WTC11 (cell line): ENCODE measurements around the gene CLCNKB.

Experiments
- IRF2 ChIP-seq: sonication (generic); formaldehyde crosslinking; IDR thresholded peaks from 2 replicates; pipeline ENCODE4 v1.8.0; 2022; ENCODE audit warnings: low read depth, missing genetic modification reagents, borderline replicate concordance
- NR2C2 ChIP-seq: sonication (generic); formaldehyde crosslinking; IDR thresholded peaks from 2 replicates; pipeline ENCODE4 v1.8.0; 2022; ENCODE audit warnings: mild to moderate bottlenecking, missing genetic modification reagents
- RORB ChIP-seq: fragments of 250-450 bp; sonication (Bioruptor Pico); IDR thresholded peaks from 2 replicates; pipeline ENCODE4 v1.9.0; 2021; ENCODE audit warnings: mild to moderate bottlenecking
- TCF7 ChIP-seq: sonication (generic); formaldehyde crosslinking; IDR thresholded peaks from 2 replicates; pipeline ENCODE4 v1.8.0; 2022; ENCODE audit warnings: mild to moderate bottlenecking, low read depth, missing genetic modification reagents, moderate library complexity
- TEAD4 ChIP-seq: sonication (generic); formaldehyde crosslinking; IDR thresholded peaks from 2 replicates; pipeline ENCODE4 v1.8.0; 2022; ENCODE audit warnings: mild to moderate bottlenecking, missing genetic modification reagents
- TP53 ChIP-seq: sonication (generic); formaldehyde crosslinking; IDR thresholded peaks from 2 replicates; pipeline ENCODE4 v1.8.1; 2023; ENCODE audit warnings: mild to moderate bottlenecking, missing genetic modification reagents
- TF ChIP-seq, protein P1 (sequence below): fragments of 200-600 bp; IDR thresholded peaks from 2 replicates; pipeline ENCODE4 v1.8.0; 2022; ENCODE audit warnings: antibody characterized with exemption
- TF ChIP-seq, protein P2 (sequence below): sonication (generic); formaldehyde crosslinking; IDR thresholded peaks from 2 replicates; pipeline ENCODE4 v1.8.0; 2022; ENCODE audit warnings: mild to moderate bottlenecking, missing genetic modification reagents
- TF ChIP-seq, protein P3 (sequence below): sonication (generic); formaldehyde crosslinking; IDR thresholded peaks from 2 replicates; pipeline ENCODE4 v1.8.0; 2022; ENCODE audit warnings: mild to moderate bottlenecking, missing genetic modification reagents
- TF ChIP-seq, protein P4 (sequence below): sonication (generic); formaldehyde crosslinking; IDR thresholded peaks from 2 replicates; pipeline ENCODE4 v1.8.1; 2023; ENCODE audit warnings: mild to moderate bottlenecking, missing genetic modification reagents, moderate library complexity
- TF ChIP-seq, protein P5 (sequence below): sonication (generic); formaldehyde crosslinking; IDR thresholded peaks from 2 replicates; pipeline ENCODE4 v1.8.1; 2023; ENCODE audit warnings: mild to moderate bottlenecking, moderate library complexity, missing genetic modification reagents

DNA sequence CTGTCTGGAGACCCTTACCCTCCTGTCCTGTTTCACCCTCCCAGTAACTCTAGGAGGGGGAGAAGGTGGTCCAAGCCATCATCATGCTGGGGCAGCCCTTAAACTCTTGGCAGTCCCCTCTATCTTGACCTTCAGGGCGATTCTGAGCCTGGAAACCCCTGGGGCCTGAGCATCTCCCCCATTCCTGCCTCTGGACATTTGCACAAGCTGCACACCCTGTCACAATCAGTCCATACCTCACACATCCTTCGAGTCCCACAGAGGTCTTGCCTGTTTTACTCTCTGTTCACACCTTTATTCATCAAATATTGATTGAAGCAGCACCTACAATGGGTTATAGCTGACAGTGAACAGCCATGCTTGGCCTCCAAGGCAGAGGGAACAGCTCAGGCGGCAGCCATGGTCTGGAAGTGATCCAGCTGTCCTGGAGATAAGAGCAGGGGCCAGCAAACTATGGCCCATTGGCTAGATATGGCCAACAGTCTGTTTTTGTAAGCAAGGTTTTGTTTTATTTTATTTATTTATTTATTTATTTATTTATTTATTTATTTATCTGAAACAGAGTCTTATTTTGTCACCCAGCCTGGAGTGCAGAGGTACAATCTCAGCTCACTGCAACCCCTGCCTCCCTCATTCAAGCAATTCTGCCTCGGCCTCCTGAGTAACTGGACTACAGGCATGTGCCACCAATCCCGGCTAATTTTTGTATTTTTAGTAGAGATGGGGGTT is 37.0 kb downstream of the CLCNKB start:
- no peak for TF ChIP-seq TP53 (CRISPR knock-in tag)
- TF ChIP-seq, protein P1, sequence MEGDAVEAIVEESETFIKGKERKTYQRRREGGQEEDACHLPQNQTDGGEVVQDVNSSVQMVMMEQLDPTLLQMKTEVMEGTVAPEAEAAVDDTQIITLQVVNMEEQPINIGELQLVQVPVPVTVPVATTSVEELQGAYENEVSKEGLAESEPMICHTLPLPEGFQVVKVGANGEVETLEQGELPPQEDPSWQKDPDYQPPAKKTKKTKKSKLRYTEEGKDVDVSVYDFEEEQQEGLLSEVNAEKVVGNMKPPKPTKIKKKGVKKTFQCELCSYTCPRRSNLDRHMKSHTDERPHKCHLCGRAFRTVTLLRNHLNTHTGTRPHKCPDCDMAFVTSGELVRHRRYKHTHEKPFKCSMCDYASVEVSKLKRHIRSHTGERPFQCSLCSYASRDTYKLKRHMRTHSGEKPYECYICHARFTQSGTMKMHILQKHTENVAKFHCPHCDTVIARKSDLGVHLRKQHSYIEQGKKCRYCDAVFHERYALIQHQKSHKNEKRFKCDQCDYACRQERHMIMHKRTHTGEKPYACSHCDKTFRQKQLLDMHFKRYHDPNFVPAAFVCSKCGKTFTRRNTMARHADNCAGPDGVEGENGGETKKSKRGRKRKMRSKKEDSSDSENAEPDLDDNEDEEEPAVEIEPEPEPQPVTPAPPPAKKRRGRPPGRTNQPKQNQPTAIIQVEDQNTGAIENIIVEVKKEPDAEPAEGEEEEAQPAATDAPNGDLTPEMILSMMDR: no peak
- TF ChIP-seq, protein P2, sequence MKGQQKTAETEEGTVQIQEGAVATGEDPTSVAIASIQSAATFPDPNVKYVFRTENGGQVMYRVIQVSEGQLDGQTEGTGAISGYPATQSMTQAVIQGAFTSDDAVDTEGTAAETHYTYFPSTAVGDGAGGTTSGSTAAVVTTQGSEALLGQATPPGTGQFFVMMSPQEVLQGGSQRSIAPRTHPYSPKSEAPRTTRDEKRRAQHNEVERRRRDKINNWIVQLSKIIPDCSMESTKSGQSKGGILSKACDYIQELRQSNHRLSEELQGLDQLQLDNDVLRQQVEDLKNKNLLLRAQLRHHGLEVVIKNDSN (CRISPR knock-in tag): no peak
- TF ChIP-seq, protein P3, sequence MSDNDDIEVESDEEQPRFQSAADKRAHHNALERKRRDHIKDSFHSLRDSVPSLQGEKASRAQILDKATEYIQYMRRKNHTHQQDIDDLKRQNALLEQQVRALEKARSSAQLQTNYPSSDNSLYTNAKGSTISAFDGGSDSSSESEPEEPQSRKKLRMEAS (CRISPR knock-in tag): no peak
- no peak for TF ChIP-seq TCF7
- no peak for TF ChIP-seq TEAD4 (CRISPR knock-in tag)
- TF ChIP-seq, protein P4, sequence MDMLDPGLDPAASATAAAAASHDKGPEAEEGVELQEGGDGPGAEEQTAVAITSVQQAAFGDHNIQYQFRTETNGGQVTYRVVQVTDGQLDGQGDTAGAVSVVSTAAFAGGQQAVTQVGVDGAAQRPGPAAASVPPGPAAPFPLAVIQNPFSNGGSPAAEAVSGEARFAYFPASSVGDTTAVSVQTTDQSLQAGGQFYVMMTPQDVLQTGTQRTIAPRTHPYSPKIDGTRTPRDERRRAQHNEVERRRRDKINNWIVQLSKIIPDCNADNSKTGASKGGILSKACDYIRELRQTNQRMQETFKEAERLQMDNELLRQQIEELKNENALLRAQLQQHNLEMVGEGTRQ (CRISPR knock-in tag): no peak
- no peak for TF ChIP-seq IRF2 (CRISPR knock-in tag)
- TF ChIP-seq, protein P5, sequence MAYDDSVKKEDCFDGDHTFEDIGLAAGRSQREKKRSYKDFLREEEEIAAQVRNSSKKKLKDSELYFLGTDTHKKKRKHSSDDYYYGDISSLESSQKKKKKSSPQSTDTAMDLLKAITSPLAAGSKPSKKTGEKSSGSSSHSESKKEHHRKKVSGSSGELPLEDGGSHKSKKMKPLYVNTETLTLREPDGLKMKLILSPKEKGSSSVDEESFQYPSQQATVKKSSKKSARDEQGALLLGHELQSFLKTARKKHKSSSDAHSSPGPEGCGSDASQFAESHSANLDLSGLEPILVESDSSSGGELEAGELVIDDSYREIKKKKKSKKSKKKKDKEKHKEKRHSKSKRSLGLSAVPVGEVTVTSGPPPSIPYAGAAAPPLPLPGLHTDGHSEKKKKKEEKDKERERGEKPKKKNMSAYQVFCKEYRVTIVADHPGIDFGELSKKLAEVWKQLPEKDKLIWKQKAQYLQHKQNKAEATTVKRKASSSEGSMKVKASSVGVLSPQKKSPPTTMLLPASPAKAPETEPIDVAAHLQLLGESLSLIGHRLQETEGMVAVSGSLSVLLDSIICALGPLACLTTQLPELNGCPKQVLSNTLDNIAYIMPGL (CRISPR knock-in tag): no peak
- TF ChIP-seq NR2C2 (CRISPR knock-in tag): no peak
- TF ChIP-seq RORB (CRISPR knock-in tag): no peak
